ENCODE measurements around the gene DDIT3.

GRCh38 chr12:57467915-57468314 lies 52.4 kb downstream of the DDIT3 start:
- TF ChIP-seq YY1 (IDR thresholded peaks at IDR 0.05; ENCODE audit: low read depth), result no peak
- no peak for TF ChIP-seq EGR1 (IDR thresholded peaks at IDR 0.05)
- TF ChIP-seq TAF1 (IDR thresholded peaks at IDR 0.05; ENCODE audit: low read depth), result no peak
- TF ChIP-seq, protein P1, sequence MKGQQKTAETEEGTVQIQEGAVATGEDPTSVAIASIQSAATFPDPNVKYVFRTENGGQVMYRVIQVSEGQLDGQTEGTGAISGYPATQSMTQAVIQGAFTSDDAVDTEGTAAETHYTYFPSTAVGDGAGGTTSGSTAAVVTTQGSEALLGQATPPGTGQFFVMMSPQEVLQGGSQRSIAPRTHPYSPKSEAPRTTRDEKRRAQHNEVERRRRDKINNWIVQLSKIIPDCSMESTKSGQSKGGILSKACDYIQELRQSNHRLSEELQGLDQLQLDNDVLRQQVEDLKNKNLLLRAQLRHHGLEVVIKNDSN (IDR thresholded peaks at IDR 0.05), result no peak
- no peak for TF ChIP-seq CEBPB (IDR thresholded peaks at IDR 0.05)
- TF ChIP-seq EP300 (IDR thresholded peaks at IDR 0.05; ENCODE audit: borderline replicate concordance), result no peak
- TF ChIP-seq ZBTB7A (IDR thresholded peaks at IDR 0.05; ENCODE audit: low read depth), result no peak
